Measurements from ENCODE around the gene TSNAXIP1.

Gene TSNAXIP1, protein sequence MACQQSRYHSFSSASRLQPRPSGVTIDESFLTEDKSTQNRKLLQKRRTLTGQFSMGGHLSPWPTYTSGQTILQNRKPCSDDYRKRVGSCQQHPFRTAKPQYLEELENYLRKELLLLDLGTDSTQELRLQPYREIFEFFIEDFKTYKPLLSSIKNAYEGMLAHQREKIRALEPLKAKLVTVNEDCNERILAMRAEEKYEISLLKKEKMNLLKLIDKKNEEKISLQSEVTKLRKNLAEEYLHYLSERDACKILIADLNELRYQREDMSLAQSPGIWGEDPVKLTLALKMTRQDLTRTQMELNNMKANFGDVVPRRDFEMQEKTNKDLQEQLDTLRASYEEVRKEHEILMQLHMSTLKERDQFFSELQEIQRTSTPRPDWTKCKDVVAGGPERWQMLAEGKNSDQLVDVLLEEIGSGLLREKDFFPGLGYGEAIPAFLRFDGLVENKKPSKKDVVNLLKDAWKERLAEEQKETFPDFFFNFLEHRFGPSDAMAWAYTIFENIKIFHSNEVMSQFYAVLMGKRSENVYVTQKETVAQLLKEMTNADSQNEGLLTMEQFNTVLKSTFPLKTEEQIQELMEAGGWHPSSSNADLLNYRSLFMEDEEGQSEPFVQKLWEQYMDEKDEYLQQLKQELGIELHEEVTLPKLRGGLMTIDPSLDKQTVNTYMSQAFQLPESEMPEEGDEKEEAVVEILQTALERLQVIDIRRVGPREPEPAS

GRCh38 chr16:67806428-67807147 lies at the start of gene TSNAXIP1, which contains the start of gene RANBP10:
Gene TSNAXIP1, plus strand, starts transcription at chr16:67806889. Its CDS starts 261 bp downstream, at chr16:67807150.
Gene RANBP10, minus strand, starts transcription at chr16:67806560. Its CDS starts 24 bp downstream, at chr16:67806536.
- peak; percentile 100 for DNase-seq

DNA sequence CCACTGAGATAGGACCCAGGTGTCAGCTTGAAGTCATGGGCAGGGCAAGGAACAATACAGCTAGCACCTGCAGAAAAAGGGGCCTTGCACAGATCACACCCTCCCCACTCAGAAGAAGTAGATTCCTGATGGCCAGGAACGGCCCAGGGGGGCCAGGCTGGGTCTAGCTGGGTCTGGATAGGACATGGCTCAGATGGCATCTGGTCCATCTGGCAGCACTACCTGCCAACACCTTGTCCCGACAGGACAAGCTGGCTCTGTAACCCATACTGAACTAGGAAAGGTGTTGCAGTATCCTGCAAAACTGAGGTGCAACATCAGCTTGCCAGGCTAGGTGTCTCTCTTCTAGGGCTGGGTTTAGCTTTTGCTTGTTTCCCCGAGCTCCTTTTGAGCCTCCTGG lies 48.7 kb upstream of the TSNAXIP1 start:
- no peak for DNase-seq

DNA sequence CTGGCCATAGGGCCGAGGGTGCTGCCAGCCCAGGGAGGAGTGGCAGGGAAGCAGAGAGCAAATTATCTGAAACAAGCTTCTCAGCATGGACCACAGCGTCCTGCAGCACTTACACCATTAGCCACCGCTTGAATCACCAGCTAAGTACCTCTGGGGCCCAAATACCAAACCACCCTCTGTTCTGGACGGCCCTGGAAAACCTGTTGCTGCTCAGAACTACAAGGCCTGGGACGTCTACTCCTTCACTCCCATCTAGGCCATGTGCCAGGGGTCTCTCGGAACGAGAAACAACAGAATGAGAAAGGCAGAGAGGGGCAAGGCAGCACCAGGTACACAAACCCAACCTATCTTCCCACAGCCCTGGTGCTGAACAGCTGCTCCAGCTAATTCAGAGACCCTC lies 47.7 kb upstream of the TSNAXIP1 start:
- DNase-seq: no peak

DNA sequence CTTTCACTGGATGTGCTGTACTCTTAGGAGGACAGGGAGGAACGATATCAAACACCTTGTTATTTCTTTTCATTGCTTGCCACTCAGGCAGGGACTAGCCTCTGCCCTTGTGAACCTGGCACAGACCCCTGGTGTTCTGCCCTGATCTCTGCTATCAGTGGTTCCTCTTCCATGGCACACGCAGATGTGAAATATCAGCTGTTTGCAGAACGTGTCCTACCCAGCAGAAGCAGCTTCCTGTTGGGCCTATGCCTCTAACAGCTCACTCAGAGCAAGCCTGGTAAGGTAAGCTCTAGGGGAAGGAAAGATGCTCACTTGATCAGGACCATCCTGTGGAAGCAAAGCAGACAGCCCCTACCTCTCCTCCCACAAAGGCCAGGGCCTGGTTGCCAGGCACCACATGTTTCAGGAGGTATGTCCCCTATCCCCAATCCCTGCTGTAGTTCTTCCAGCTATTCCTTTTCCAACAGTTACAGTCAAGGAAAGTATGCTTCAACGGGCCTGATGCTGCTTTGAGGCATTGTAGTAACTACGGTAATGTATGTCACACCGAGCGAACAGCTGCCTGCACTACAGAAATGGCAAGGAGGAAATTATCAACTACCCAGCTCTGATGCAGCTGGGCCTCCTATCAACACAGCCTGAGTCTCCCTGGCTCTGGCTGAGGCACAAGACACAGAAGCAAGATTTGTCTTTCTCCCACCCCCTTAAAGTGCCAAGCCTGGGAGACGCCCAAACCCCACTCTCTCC lies 46.3 kb upstream of the TSNAXIP1 start:
- DNase-seq: no peak

DNA sequence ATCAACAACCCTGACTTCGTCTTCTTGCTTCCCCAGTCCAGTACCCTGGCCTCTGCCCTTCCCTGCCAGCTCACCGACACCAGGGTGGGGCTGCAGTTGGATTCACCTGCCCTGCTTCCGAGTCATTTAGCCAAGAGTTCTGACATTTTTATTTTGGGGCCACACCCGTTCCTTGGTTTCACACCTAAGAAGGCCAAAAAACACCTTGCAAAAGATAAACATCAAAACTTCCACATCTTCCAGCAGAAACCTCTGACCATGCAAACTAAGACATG lies 45.8 kb upstream of the TSNAXIP1 start:
- no peak for DNase-seq

GRCh38 chr16:67761924-67762323 lies 44.8 kb upstream of the TSNAXIP1 start:
- DNase-seq: no peak

DNA sequence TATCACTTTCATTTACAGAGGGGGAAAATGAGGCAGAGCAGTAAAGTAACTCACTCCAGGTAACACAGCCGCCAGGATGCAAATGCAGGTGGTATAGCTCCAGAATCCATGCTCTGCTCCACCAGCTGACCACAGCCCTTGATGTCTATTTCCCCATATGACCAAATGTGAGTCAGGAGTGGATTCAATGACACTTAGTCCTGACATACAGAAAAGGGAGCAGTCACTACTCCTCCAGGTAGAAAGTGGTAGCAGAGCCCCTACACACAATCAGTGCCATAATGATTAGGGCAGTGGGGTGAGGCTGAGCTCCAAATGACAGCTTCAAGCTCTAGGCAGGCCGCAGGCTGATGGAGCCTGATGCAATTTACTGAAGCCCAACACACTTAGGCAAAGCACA lies 44.3 kb upstream of the TSNAXIP1 start:
- DNase-seq: no peak

- no peak for DNase-seq
These were observed 43.6 kb upstream of the TSNAXIP1 start for GRCh38 chr16:67763066-67763465.

DNA sequence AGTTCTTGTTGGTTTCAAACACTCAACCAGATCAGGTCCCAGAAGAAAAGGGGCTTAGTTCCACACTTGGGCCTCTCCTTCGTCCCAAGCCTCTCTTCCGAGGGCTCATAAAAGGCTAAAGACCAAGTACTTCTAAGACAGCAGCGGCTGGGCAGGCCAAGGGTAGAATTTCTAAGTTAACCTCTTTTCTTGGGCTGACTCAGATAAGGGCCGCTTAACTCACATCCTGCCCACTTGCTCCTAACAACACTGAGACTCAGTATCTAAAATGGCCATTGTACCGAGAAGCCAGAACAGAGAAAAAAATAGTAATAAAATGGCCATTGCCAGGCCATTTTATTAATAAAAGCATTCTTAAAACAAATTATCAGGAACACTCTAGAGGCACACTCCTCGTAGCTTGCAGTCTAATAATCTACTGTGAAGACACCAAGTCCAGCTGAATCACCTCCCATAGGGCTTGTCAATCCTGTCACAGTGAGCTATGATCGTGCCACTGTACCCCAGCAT lies 42.5 kb upstream of the TSNAXIP1 start:
- no peak for DNase-seq

GRCh38 chr16:67766291-67766690 lies 40.4 kb upstream of the TSNAXIP1 start:
- DNase-seq: peak; percentile 36

GRCh38 chr16:67767953-67768352 lies 38.7 kb upstream of the TSNAXIP1 start:
- DNase-seq: peak; percentile 38

DNA sequence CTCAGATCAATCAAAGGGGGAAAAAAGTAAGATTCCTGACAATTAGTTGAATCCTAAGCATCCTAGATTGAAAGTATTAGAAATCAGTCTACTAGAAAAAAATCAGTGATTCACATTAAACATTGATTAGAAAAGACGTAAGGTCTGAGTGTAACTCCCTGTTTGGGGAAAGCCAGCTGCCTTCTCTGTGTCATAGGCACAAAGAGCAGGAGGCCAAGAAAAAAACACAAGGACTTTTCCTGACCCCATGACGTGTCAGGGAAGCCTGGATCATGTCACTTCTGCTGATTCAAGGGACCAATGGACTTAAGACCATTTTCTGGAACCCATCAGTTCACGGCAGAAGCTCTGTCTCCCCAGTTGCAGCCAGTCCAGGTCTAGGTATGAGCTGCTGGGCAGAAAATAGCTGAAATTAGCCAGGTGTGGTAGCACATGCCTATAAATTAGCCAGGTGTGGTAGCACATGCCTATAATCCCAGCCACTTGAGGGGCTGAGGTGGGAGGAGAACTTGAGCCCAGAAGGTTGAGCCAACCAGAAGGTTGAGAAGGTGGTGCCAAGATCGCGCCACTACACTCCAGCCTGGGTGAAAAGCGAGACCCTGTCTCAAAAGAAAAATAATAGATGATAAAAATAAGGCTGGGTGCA lies 36.2 kb upstream of the TSNAXIP1 start:
- peak; percentile 74 for DNase-seq

DNA sequence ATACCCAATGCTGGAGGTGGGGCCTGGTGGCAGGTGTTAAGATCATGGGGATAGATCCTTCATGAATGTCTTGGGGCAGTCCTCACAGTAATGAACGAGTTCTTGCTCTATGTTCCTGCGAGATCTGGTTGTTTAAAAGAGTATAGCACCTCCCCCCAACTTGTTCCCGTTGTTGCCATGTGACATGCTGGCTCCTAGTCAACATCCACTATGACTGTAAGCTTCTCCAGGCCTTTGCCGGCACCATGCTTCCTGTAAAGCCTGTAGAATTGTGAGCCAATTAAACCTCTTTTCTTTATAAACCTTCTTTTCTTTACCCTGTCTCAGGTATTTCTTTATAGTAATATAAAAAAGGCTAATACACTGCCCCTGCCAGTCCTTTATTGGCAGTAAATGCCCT lies 33.6 kb upstream of the TSNAXIP1 start:
- DNase-seq: peak; percentile 32

GRCh38 chr16:67773569-67774456 lies 32.9 kb upstream of the TSNAXIP1 start:
- DNase-seq: peak; percentile 53

DNA sequence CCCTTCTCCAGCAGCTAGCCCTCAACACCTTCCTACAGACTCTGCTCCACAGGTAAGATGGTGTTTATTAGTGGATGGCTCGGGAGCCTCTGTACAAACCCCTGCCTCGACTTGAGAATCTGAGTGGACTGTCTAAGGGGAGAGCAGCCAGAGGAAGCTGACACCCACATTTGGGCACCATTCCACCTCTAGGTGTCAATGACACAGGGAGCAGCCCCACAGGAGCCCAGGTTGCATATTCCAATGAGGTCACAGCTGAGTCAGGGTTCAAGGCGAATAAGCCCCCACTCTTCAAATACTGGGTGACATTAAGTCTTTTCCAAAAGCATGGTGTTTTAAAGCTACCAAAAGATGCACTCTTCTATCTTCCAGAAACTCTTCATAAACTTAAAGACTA lies 32.2 kb upstream of the TSNAXIP1 start:
- DNase-seq: no peak

DNA sequence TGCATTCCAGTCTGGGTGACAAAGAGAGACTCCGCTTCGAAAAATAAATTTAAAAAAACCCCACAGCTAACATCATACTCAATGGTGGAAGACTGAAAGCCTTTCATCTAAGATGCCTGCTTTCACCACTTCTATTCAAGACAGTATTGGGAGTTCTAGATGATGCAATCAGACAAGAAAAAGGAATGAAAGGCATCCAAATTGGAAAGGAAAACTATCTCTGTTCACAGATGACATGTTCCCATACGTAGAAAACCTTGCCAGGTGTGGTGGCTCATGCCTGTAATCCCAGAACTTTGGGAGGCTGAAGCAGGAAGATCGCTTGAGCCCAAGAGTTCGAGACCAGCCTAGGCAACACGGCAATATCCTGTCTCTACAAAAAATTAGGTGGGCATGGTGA lies 31.4 kb upstream of the TSNAXIP1 start:
- peak; percentile 48 for DNase-seq

DNA sequence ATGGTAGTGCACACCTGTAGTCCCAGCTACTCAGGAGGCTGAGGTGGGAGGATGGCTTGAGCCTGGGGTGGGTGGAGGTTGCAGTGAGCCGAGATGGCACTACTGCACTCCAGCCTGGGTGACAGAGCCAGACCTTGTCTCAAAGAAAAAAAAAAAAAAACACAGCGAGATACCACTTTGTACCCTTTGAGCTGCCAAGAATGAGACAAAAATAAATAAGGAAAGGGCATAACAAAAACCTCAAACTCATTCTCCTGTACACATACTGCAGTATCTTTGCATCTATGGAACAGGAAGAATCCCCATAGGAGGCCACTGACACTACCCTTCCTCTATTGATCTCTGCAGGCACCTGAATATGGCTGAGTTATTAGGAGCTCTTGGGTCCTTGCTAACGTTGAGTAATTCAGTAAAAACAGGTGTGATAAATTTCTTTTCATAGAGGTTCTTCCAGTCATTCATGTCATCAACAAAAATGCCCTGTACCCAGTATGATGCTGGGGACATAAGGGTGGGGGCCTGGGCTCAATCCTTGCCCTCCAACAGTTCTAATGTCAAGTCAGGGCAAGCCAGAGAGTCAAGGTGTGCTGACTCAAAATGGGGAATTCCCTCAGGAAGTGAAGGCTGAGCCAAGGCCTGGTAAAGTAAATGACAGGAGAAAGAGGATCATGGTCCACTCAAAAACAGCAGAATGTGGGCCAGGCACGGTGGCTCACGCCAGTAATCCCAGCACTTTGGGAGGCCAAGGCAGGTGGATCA lies 27.3 kb upstream of the TSNAXIP1 start:
- peak; percentile 33 for DNase-seq

DNA sequence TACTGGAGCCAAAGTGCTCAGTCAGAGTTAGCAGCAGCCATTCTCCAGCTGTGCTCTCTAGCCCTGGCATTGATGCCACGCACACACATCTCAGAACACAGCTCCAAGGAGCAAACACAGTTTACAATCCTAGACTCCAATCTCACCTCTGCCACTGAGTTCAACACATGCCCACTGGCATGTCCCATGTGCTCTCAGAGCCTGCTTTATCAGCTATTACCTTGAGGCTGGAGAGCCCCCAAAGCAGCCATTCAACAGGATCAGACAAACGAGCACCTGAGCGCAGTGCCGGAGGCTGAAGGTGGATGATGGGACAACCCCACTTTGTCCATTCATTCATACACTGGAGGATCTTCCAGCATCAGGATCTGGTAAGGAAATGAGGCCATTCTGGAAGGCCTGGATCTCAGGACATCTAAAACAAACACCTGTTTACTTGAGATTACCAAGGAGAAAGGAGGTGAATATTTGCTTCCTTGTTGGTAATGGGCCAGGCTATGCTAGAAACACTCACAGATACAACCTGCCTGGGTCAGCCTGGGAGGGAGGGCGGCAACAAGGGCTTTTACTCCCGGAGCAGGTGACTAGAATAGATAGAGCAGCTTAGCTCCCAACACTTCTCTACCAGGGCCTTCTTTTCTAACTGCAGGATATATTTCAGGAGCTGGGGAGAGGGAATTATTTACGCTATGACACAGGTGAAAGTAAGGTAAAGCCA lies 25.7 kb upstream of the TSNAXIP1 start:
- DNase-seq: no peak

GRCh38 chr16:67781565-67781921 lies 25.1 kb upstream of the TSNAXIP1 start:
- DNase-seq: peak; percentile 39
